OCI-LY7 (cell line): ENCODE measurements around the gene CCDC83. TPM values are rescaled to one million over a fixed set of nuclear protein-coding genes. Genes with fewer than 3 reads are reported as not detected.
"Not testable (repeated sequence)": the region's sequence is repeated elsewhere in the genome, so short reads cannot be mapped to it uniquely, and the experiment has no call there.

ENCODE experiments used
- BruUV-seq: library from RNA; stranded (reverse); fragments of 400-500 nt; replicated peaks from 2 replicates; lab custom pipeline; 2021; lab: Mats Ljungman, UMichigan
- CTCF ChIA-PET: fragments of 300-600 bp; sonication (Branson Sonifier 250); formaldehyde crosslinking; loops from one replicate; lab custom pipeline; 2022; ENCODE audit warnings: antibody characterized with exemption; ENCODE audit not compliant: unreplicated experiment; lab: Charles Lee
- POLR2A ChIA-PET: fragments of 300-600 bp; sonication (Branson Sonifier 250); formaldehyde crosslinking; loops from one replicate; lab custom pipeline; 2022; ENCODE audit warnings: antibody characterized with exemption; lab: Charles Lee
- DNase-seq: peaks from one replicate; pipeline ENCODE4 v3.0.0-alpha.2; 2015; ENCODE audit warnings: low spot score
- H2AFZ ChIP-seq: fragments of 200-600 bp; sonication (generic), shearing (Covaris generic); 2 replicates; pipeline ENCODE4 v1.6.1; 2014; ENCODE audit warnings: mild to moderate bottlenecking, antibody characterized with exemption, low read length, moderate library complexity
- H3K27ac ChIP-seq: fragments of 200-600 bp; sonication (generic); 2 replicates; pipeline ENCODE4 v1.5.1; 2014; ENCODE audit warnings: mixed run types, low read depth, mild to moderate bottlenecking, moderate library complexity, low read length, inconsistent platforms; ENCODE audit not compliant: poor library complexity, severe bottlenecking
- H3K36me3 ChIP-seq: fragments of 200-600 bp; sonication (generic); 2 replicates; pipeline ENCODE4 v1.6.1; 2014; ENCODE audit warnings: mild to moderate bottlenecking, antibody characterized with exemption, low read length, moderate library complexity, mixed read lengths; ENCODE audit not compliant: insufficient read depth
- H3K4me1 ChIP-seq: fragments of 200-600 bp; sonication (generic); 2 replicates; pipeline ENCODE4 v1.5.1; 2014; ENCODE audit warnings: mild to moderate bottlenecking, low read length; ENCODE audit not compliant: insufficient read depth, poor library complexity, severe bottlenecking
- H3K4me2 ChIP-seq: fragments of 200-600 bp; sonication (generic); 2 replicates; pipeline ENCODE4 v1.6.1; 2014; ENCODE audit warnings: mild to moderate bottlenecking, low read length
- H3K4me3 ChIP-seq: fragments of 200-600 bp; sonication (generic); 2 replicates; pipeline ENCODE4 v1.5.1; 2014; ENCODE audit warnings: mild to moderate bottlenecking, low read depth, low read length; ENCODE audit not compliant: poor library complexity, severe bottlenecking
- H3K79me2 ChIP-seq: fragments of 200-600 bp; sonication (generic); 2 replicates; pipeline ENCODE4 v1.6.1; 2016; ENCODE audit warnings: low read depth, mild to moderate bottlenecking, low read length, moderate library complexity, mixed read lengths; ENCODE audit not compliant: insufficient read depth
- H3K9me2 ChIP-seq: fragments of 200-600 bp; sonication (generic); 2 replicates; pipeline ENCODE4 v1.6.1; 2016; ENCODE audit warnings: mild to moderate bottlenecking, low read length, mixed read lengths; ENCODE audit not compliant: insufficient read depth
- H3K9me3 ChIP-seq: fragments of 200-600 bp; sonication (generic); 2 replicates; pipeline ENCODE4 v1.6.1; 2014; ENCODE audit warnings: mild to moderate bottlenecking, mixed run types, low read length, mixed read lengths
- H4K20me1 ChIP-seq: fragments of 200-600 bp; sonication (generic); 2 replicates; pipeline ENCODE4 v1.6.1; 2014; ENCODE audit warnings: mild to moderate bottlenecking, antibody characterized with exemption, low read length, moderate library complexity, mixed read lengths; ENCODE audit not compliant: insufficient read depth
- CTCF ChIP-seq: fragments of 200-600 bp; sonication (generic); conservative IDR thresholded peaks from 2 replicates; pipeline ENCODE4 v1.5.1; 2014; ENCODE audit warnings: mild to moderate bottlenecking, antibody characterized with exemption, low read length, moderate library complexity, mixed read lengths
- EZH2phosphoT487 ChIP-seq: fragments of 200-600 bp; sonication (generic); IDR thresholded peaks from 2 replicates; pipeline ENCODE4 v1.6.1; 2018; ENCODE audit warnings: low read depth, borderline replicate concordance, mild to moderate bottlenecking, mixed run types, antibody characterized with exemption, low read length, moderate library complexity, mixed read lengths
- intact Hi-C: fragments of 100-400 bp; cut with micrococcal nuclease; formaldehyde crosslinking; loops from one replicate; pipeline ENCODE4 v1.10.0; 2022; ENCODE audit not compliant: unreplicated experiment
- total RNA-seq, 2 experiments: library from RNA; depleted of rRNA in 1 of 2; stranded (reverse); fragments of >200 nt in 1 of 2; shearing (Covaris generic) in 1 of 2; gene quantifications; 2 replicates each; pipeline ENCODE4 v1.2.3, GENCODE V29; 2014 to 2022

The CCDC83 gene
- total RNA-seq, 2 experiments from 2014 or later: not detected

DNA sequence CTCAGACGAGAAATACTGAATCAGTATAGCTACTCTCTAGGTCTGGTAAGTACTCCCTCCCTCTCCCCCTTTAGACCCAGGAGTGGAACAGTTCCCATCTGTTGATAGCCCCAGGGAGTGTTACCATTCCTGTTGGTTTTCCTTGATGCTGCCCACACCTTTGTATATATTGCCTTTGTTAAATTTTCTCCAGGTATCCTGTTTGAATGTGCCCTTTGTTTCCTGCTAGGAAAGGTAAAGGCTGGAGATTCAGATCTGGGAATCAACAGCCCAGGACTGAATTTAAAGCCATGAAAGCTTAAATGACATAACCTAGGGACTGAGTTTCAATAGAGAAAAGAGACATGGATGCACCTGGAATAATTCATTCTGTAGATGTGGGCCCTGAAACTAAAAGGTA lies 68.3 kb downstream of the CCDC83 start:
- Histone ChIP-seq H3K9me3 (no peaks in the 10 kb centered on the region), H3K9me2 (no peaks in the 10 kb centered on the region), H3K4me2 (no peak overlapping the region), H2AFZ (no peak overlapping the region), H3K79me2 (no peaks in the 10 kb centered on the region), H3K27ac (no peak overlapping the region), H3K4me1 (no peaks in the 10 kb centered on the region), H4K20me1 (no peaks in the 10 kb centered on the region), H3K4me3 (no peak overlapping the region), H3K36me3 (no peaks in the 10 kb centered on the region)
- ChIA-PET POLR2A (interaction anchor here (1.4 kb wide), 1 partner anchor 15 kb away, joined by 4 read pairs; no protein-coding TSS in a partner anchor), CTCF (no interaction called here)
- DNase-seq: no peak
- BruUV-seq: no TSS peak
- TF ChIP-seq CTCF (no peak), EZH2phosphoT487 (no peak)
- intact Hi-C loops: no loop called here

GRCh38 chr11:85926653-85927214 lies 71.6 kb downstream of the CCDC83 start:
- H3K79me2 ChIP-seq, H4K20me1 ChIP-seq, BruUV-seq, H3K4me1 ChIP-seq, H2AFZ ChIP-seq, H3K9me2 ChIP-seq, H3K9me3 ChIP-seq, POLR2A ChIA-PET, H3K36me3 ChIP-seq, DNase-seq, H3K4me3 ChIP-seq, H3K27ac ChIP-seq, H3K4me2 ChIP-seq, CTCF ChIA-PET, intact Hi-C loops: not testable (repeated sequence)

DNA sequence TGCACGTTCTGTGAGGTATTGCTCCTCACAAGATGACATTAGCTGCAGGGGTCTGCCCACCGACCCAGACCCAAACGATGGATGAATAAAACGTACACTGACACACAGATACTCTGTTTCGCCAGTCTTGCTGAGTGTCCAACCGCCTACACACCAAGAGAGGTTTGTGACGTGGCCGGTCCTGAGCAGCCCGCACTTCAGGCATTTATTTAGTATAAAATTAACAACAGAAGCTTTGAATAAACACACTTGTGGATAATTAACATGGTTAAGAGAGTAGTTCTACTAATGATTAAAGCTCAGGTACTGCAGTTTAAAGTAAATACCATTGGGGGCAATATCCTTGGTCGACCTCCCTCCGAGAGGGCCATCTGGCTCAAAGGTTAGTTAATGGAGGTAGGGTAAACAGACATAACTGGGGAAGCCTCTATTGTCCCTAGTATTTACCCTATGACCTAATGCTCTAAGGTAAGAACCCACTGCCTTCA lies 75.7 kb downstream of the CCDC83 start:
- POLR2A ChIA-PET: interaction anchor here (0.6 kb wide), 1 partner anchor 280 kb away, joined by 3 read pairs; no protein-coding TSS in a partner anchor
- DNase-seq: no peak
- no TSS peak for BruUV-seq
- Histone ChIP-seq H3K27ac (no peak overlapping the region), H3K4me2 (no peak overlapping the region), H4K20me1 (no peaks in the 10 kb centered on the region), H3K4me1 (no peaks in the 10 kb centered on the region), H3K9me2 (no peaks in the 10 kb centered on the region), H3K79me2 (no peaks in the 10 kb centered on the region), H3K9me3 (no peaks in the 10 kb centered on the region), H3K36me3 (no peaks in the 10 kb centered on the region), H3K4me3 (no peak overlapping the region), H2AFZ (no peak overlapping the region)
- intact Hi-C loops: no loop called here
- CTCF ChIA-PET: no interaction called here
- TF ChIP-seq CTCF: no peak
- no peak for TF ChIP-seq EZH2phosphoT487
